ENCODE results near the gene TMEM91.

- TF ChIP-seq CTCF (IDR thresholded peaks at IDR 0.05; ENCODE audit: insufficient read depth, low read depth, low read length) (no peak), EZH2 (IDR thresholded peaks at IDR 0.05; ENCODE audit: insufficient read depth, low read length) (no peak)
Observed at GRCh38 chr19:41428481-41428859, 52.1 kb downstream of the TMEM91 start.
